PC-3 (cell line): ENCODE measurements around the gene PKLR. TPM values are rescaled to one million over a fixed set of nuclear protein-coding genes. Genes with fewer than 3 reads are reported as not detected.

ENCODE experiments used
- ATAC-seq: fragments of 200-7000 bp; cut with Tn5 transposase; 2 replicates; pipeline ENCODE4 v1.9.1; 2020; ENCODE audit warnings: mild to moderate bottlenecking, moderate library complexity
- BruUV-seq: library from RNA; stranded (reverse); fragments of 400-500 nt; replicated peaks from 2 replicates; lab custom pipeline; 2021; lab: Mats Ljungman, UMichigan
- CTCF ChIA-PET: fragments of 300-600 bp; sonication (Branson Sonifier 250); formaldehyde crosslinking; loops from one replicate; lab custom pipeline; 2022; ENCODE audit warnings: antibody characterized with exemption; lab: Charles Lee
- POLR2A ChIA-PET: fragments of 300-600 bp; sonication (Branson Sonifier 250); formaldehyde crosslinking; loops from one replicate; lab custom pipeline; 2022; ENCODE audit warnings: antibody characterized with exemption; ENCODE audit not compliant: unreplicated experiment; lab: Charles Lee
- DNase-seq: peaks from one replicate; pipeline ENCODE4 v3.0.0-alpha.2; 2015
- H2AFZ ChIP-seq: fragments of 300-600 bp; sonication (generic); 2 replicates; pipeline ENCODE4 v1.6.0; 2016; ENCODE audit warnings: antibody characterized with exemption, low read length
- H3F3A ChIP-seq: fragments of 300-600 bp; sonication (generic); one replicate; pipeline ENCODE4 v1.6.0; 2017; ENCODE audit warnings: antibody characterized with exemption, low read length, control low read depth, mild to moderate bottlenecking; ENCODE audit not compliant: unreplicated experiment
- H3K27ac ChIP-seq: fragments of 300-600 bp; sonication (generic); 2 replicates; pipeline ENCODE4 v1.5.1; 2016; ENCODE audit warnings: mild to moderate bottlenecking, low read length
- H3K27me3 ChIP-seq: fragments of 300-600 bp; sonication (generic); 2 replicates; pipeline ENCODE4 v1.6.1; 2016; ENCODE audit warnings: low read length, mixed read lengths
- H3K36me3 ChIP-seq: fragments of 300-600 bp; sonication (generic); 2 replicates; pipeline ENCODE4 v1.6.1; 2016; ENCODE audit warnings: low read depth, mixed run types, low read length, mixed read lengths
- H3K4me1 ChIP-seq: fragments of 300-600 bp; sonication (generic); 2 replicates; pipeline ENCODE4 v1.5.1; 2016; ENCODE audit warnings: low read length; ENCODE audit not compliant: insufficient read depth
- H3K4me2 ChIP-seq: fragments of 300-600 bp; sonication (generic); 2 replicates; pipeline ENCODE4 v1.6.0; 2016; ENCODE audit warnings: low read length
- H3K4me3 ChIP-seq: fragments of 300-600 bp; sonication (generic); 2 replicates; pipeline ENCODE4 v1.5.1; 2016; ENCODE audit warnings: mild to moderate bottlenecking, low read length, mixed read lengths
- H3K79me2 ChIP-seq: fragments of 300-600 bp; sonication (generic); 2 replicates; pipeline ENCODE4 v1.6.1; 2017; ENCODE audit warnings: low read length, mixed read lengths
- H3K9ac ChIP-seq: fragments of 300-600 bp; sonication (generic); 2 replicates; pipeline ENCODE4 v1.6.0; 2016; ENCODE audit warnings: mild to moderate bottlenecking, low read length
- H3K9me2 ChIP-seq: fragments of 300-600 bp; sonication (generic); replicated peaks from 2 replicates; pipeline ENCODE4 v1.6.1; 2016; ENCODE audit warnings: mixed run types, low read length, mixed read lengths
- H3K9me3 ChIP-seq: fragments of 300-600 bp; sonication (generic); 2 replicates; pipeline ENCODE4 v1.6.1; 2016; ENCODE audit warnings: low read length, mixed read lengths
- H4K20me1 ChIP-seq: fragments of 300-600 bp; sonication (generic); 2 replicates; pipeline ENCODE4 v1.6.1; 2016; ENCODE audit warnings: low read length, mixed read lengths
- CTCF ChIP-seq: fragments of 300-600 bp; sonication (generic); conservative IDR thresholded peaks from 2 replicates; pipeline ENCODE4 v1.5.1; 2017; ENCODE audit warnings: antibody characterized with exemption, low read depth, mild to moderate bottlenecking, low read length
- EZH2 ChIP-seq: fragments of 300-600 bp; sonication (generic); IDR thresholded peaks from one replicate; pipeline ENCODE4 v1.6.1; 2017; ENCODE audit warnings: antibody characterized with exemption, mild to moderate bottlenecking, low read length; ENCODE audit not compliant: unreplicated experiment
- EZH2phosphoT487 ChIP-seq: fragments of 300-600 bp; sonication (generic); IDR thresholded peaks from 2 replicates; pipeline ENCODE4 v1.6.1; 2018; ENCODE audit warnings: mild to moderate bottlenecking, antibody characterized with exemption, low read length, borderline replicate concordance
- intact Hi-C: fragments of 100-400 bp; cut with micrococcal nuclease; formaldehyde crosslinking; loops from 2 replicates; pipeline ENCODE4 v1.9.0; 2023
- total RNA-seq: library from RNA; depleted of rRNA; stranded (reverse); fragments of >200 nt; gene quantifications from 2 replicates; pipeline ENCODE4 v1.2.3, GENCODE V29; 2014

Gene PKLR
- total RNA-seq, 1 experiment from 2014 or later, result not detected

DNA sequence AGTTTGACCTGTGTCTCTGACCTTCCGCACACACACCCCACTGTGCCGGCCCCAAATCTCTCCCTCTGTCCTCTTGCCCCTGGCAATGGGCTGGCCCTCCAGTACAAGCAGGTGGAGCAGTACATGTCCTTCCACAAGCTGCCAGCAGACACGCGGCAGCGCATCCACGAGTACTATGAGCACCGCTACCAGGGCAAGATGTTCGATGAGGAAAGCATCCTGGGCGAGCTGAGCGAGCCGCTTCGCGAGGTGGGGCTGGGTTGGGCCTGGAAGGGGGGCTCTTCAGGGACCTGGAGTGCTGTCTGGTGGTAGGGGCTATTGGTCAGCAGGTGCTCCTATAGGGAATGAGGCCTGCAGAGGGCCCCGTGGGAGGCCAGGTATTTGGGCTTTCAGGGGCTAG, 16.2 kb downstream of the PKLR start:
- no peak for TF ChIP-seq EZH2phosphoT487
- TF ChIP-seq CTCF, result no peak
- TF ChIP-seq EZH2, result no peak
- Histone ChIP-seq H3K4me1 (no peaks in the 10 kb centered on the region), H2AFZ (no peak overlapping the region), H4K20me1 (no peaks in the 10 kb centered on the region), H3F3A (no peaks in the 10 kb centered on the region), H3K9me2 (no peaks in the 10 kb centered on the region), H3K27me3 (no peaks in the 10 kb centered on the region), H3K9ac (no peak overlapping the region), H3K36me3 (no peaks in the 10 kb centered on the region), H3K4me3 (no peak overlapping the region), H3K9me3 (no peaks in the 10 kb centered on the region), H3K79me2 (no peaks in the 10 kb centered on the region), H3K27ac (no peak overlapping the region), H3K4me2 (no peak overlapping the region)
- CTCF ChIA-PET, result no interaction called here
- intact Hi-C loops, result no loop called here
- ATAC-seq, result no peak
- no TSS peak for BruUV-seq
- POLR2A ChIA-PET, result no interaction called here
- no peak for DNase-seq

- no peaks in the 10 kb centered on the region for H3K9me3 ChIP-seq
These were observed 16.8 kb downstream of the PKLR start for GRCh38 chr1:155284476-155284875.

GRCh38 chr1:155282488-155283091, 18.6 kb downstream of the PKLR start:
- no peaks in the 10 kb centered on the region for H3K9me2 ChIP-seq
- H4K20me1 ChIP-seq, result no peaks in the 10 kb centered on the region
- no peaks in the 10 kb centered on the region for H3K36me3 ChIP-seq
- BruUV-seq, result no TSS peak
- H3K4me3 ChIP-seq, result no peak overlapping the region
- H3K79me2 ChIP-seq, result no peaks in the 10 kb centered on the region
- H3K9me3 ChIP-seq, result no peaks in the 10 kb centered on the region
- intact Hi-C loops, result no loop called here
- no peaks in the 10 kb centered on the region for H3K27me3 ChIP-seq
- ChIA-PET POLR2A (no interaction called here), CTCF (no interaction called here)
- H2AFZ ChIP-seq, result no peak overlapping the region
- no peak for DNase-seq
- H3K9ac ChIP-seq, result no peak overlapping the region
- peaks cover 6% of the 10 kb centered on the region; the same call in 1 of the 2 replicates for H3K4me1 ChIP-seq
- no peak for ATAC-seq
- no peak overlapping the region for H3K4me2 ChIP-seq
- TF ChIP-seq EZH2phosphoT487 (no peak), EZH2 (no peak), CTCF (no peak)
- H3K27ac ChIP-seq, result no peak overlapping the region
- H3F3A ChIP-seq, result no peaks in the 10 kb centered on the region

More at GRCh38 chr1:155284476-155284875, 16.8 kb downstream of the PKLR start:
- Histone ChIP-seq H4K20me1 (no peaks in the 10 kb centered on the region), H3F3A (no peaks in the 10 kb centered on the region), H2AFZ (no peak overlapping the region), H3K9me2 (no peaks in the 10 kb centered on the region), H3K27me3 (no peaks in the 10 kb centered on the region), H3K36me3 (no peaks in the 10 kb centered on the region), H3K79me2 (no peaks in the 10 kb centered on the region), H3K4me1 (no peaks in the 10 kb centered on the region), H3K9ac (no peak overlapping the region), H3K27ac (no peak overlapping the region), H3K4me3 (no peak overlapping the region), H3K4me2 (no peak overlapping the region)
- intact Hi-C loops, result no loop called here
- CTCF ChIA-PET, result no interaction called here
- TF ChIP-seq EZH2phosphoT487, result no peak
- BruUV-seq, result no TSS peak
- no peak for ATAC-seq
- POLR2A ChIA-PET, result no interaction called here
- DNase-seq, result no peak
